Erythroblast (primary cell): ENCODE measurements around the gene MTFR1L.

Experiments
- GATA1 ChIP-seq: IDR thresholded peaks from 2 replicates; pipeline ENCODE4 v1.6.1; 2011; ENCODE audit warnings: low read depth, mild to moderate bottlenecking, control low read depth, low read length, moderate library complexity
- POLR2A ChIP-seq: IDR thresholded peaks from 2 replicates; pipeline ENCODE4 v1.6.1; 2011; ENCODE audit warnings: mild to moderate bottlenecking, low read length

- TF ChIP-seq POLR2A, result no peak
- TF ChIP-seq GATA1, result no peak
Observed at GRCh38 chr1:25790472-25790871, 29.3 kb upstream of the MTFR1L start.
